HepG2 (cell line): ENCODE measurements around the gene CBFA2T2. TPM values are rescaled to one million over a fixed set of nuclear protein-coding genes. Genes with fewer than 3 reads are reported as not detected.

Experiments used
- GFI1 ChIP-seq: sonication (generic); formaldehyde crosslinking; IDR thresholded peaks from 2 replicates; pipeline ENCODE4 v1.5.0; 2020; ENCODE audit warnings: missing genetic modification reagents, mild to moderate bottlenecking, borderline replicate concordance
- PLRG1 ChIP-seq: fragments of 450-650 bp; conservative IDR thresholded peaks from 2 replicates; pipeline ENCODE4 v1.6.1; 2016
- SMARCE1 ChIP-seq: fragments of 450-650 bp; IDR thresholded peaks from 2 replicates; pipeline ENCODE4 v1.6.1; 2017; ENCODE audit warnings: borderline replicate concordance
- ZBTB7B ChIP-seq: sonication (generic); formaldehyde crosslinking; IDR thresholded peaks from 2 replicates; pipeline ENCODE4 v1.4.0; 2020; ENCODE audit warnings: missing genetic modification reagents
- ZNF33A ChIP-seq: sonication (generic); formaldehyde crosslinking; IDR thresholded peaks from 2 replicates; pipeline ENCODE4 v1.5.1; 2020; ENCODE audit warnings: missing genetic modification reagents, mild to moderate bottlenecking, moderate library complexity, borderline replicate concordance
- ZNF451 ChIP-seq: sonication (generic); formaldehyde crosslinking; IDR thresholded peaks from 2 replicates; pipeline ENCODE4 v1.5.0; 2020; ENCODE audit warnings: mild to moderate bottlenecking, missing genetic modification reagents
- ZNF572 ChIP-seq: sonication (generic); formaldehyde crosslinking; IDR thresholded peaks from 2 replicates; pipeline ENCODE4 v1.5.1; 2020; ENCODE audit warnings: mild to moderate bottlenecking, missing genetic modification reagents
- ZSCAN29 ChIP-seq: sonication (generic); formaldehyde crosslinking; conservative IDR thresholded peaks from 2 replicates; pipeline ENCODE4 v1.4.0; 2020; ENCODE audit warnings: mild to moderate bottlenecking, missing genetic modification reagents
- ZZZ3 ChIP-seq: sonication (generic); formaldehyde crosslinking; IDR thresholded peaks from 2 replicates; pipeline ENCODE4 v1.4.0; 2020; ENCODE audit warnings: missing genetic modification reagents, mild to moderate bottlenecking, borderline replicate concordance
- polyA plus RNA-seq, 8 experiments: library from polyadenylated mRNA; depleted of rRNA in 3 of 8; stranded (reverse) in 7 of 8; unstranded in 1 of 8; fragments of >200 nt; fragmentation: Illumina TruSeq in 4 of 8; extraction: Trizol in 4 of 8; gene quantifications; 2 replicates each; pipeline versions ENCODE4 v1.2.1 to v1.2.3, GENCODE V29; 2011 to 2016; ENCODE audit warnings: low read depth in 4 of 8, missing spikeins in 1 of 8, mixed read lengths in 1 of 8; ENCODE audit not compliant: insufficient read depth in 1 of 8
- total RNA-seq, 5 experiments: library from RNA; depleted of rRNA; stranded (reverse); fragments of >200 nt; fragmentation: Illumina TruSeq; extraction: Trizol; gene quantifications; 2 replicates each; pipeline ENCODE4 v1.2.3, GENCODE V29; 2016; ENCODE audit warnings: low read depth in 1 of 5
- TF ChIP-seq, protein P1 (sequence below): sonication (generic); formaldehyde crosslinking; IDR thresholded peaks from 2 replicates; pipeline ENCODE4 v1.8.1; 2023; ENCODE audit warnings: missing genetic modification reagents, inconsistent platforms, borderline replicate concordance
- TF ChIP-seq, protein P2 (sequence below): sonication (generic); formaldehyde crosslinking; IDR thresholded peaks from 2 replicates; pipeline ENCODE4 v1.5.0; 2020; ENCODE audit warnings: missing genetic modification reagents
- TF ChIP-seq, protein P3 (sequence below), 2 experiments: sonication (generic) in 1 of 2; formaldehyde crosslinking in 1 of 2; IDR thresholded peaks; 2 replicates each; pipeline versions ENCODE4 v1.4.0 to v1.6.1; 2018 to 2020; ENCODE audit warnings: missing genetic modification reagents in 2 of 2, borderline replicate concordance in 1 of 2, low read depth in 1 of 2, mild to moderate bottlenecking in 1 of 2, missing biosample characterization in 1 of 2
- TF ChIP-seq, protein P4 (sequence below): sonication (generic); formaldehyde crosslinking; IDR thresholded peaks from 2 replicates; pipeline ENCODE4 v1.4.0; 2020; ENCODE audit warnings: mild to moderate bottlenecking, missing genetic modification reagents

Gene CBFA2T2
- total and polyA plus RNA-seq, 2 of the 13 experiments (the other 11 are each of a cell fraction or from before 2014, with no cell fraction given): 6.3 to 21.2 TPM

DNA sequence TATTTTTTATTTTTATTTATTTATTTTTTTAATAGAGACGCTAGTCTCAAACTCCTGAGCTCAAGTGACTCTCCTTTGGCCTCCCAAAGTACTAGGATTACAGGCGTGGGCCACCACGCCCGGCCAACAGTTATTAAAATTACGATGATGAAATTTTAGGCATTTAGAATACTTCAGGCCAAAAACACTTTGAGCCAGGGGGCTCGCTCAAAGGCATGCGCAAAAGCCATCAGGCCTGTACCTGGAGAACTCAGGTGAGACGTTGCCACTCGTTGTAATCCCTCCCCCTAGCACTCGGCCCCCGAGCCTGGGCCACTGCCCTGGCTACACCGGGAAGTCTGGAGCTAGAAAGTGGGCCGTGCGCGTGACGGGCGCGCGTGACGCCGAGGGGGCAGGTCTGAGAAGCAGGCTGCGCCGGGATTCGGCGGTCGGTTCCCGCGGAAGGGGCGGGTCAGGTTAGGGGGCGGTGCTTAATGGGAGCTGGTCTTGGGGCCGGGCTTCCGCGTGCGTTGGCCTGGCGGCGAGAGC lies 337 bp upstream of the CBFA2T2 start (continued):
- TF ChIP-seq, protein P1, sequence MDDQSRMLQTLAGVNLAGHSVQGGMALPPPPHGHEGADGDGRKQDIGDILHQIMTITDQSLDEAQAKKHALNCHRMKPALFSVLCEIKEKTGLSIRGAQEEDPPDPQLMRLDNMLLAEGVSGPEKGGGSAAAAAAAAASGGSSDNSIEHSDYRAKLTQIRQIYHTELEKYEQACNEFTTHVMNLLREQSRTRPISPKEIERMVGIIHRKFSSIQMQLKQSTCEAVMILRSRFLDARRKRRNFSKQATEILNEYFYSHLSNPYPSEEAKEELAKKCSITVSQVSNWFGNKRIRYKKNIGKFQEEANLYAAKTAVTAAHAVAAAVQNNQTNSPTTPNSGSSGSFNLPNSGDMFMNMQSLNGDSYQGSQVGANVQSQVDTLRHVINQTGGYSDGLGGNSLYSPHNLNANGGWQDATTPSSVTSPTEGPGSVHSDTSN (CRISPR knock-in tag): no peak; the same call in 1 of the 2 replicates
- TF ChIP-seq, protein P2, sequence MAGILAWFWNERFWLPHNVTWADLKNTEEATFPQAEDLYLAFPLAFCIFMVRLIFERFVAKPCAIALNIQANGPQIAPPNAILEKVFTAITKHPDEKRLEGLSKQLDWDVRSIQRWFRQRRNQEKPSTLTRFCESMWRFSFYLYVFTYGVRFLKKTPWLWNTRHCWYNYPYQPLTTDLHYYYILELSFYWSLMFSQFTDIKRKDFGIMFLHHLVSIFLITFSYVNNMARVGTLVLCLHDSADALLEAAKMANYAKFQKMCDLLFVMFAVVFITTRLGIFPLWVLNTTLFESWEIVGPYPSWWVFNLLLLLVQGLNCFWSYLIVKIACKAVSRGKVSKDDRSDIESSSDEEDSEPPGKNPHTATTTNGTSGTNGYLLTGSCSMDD (CRISPR knock-in tag): no peak
- TF ChIP-seq ZNF451 (peak; percentile 76), ZSCAN29 (CRISPR knock-in tag) (no peak; the same call in 1 of the 2 replicates), SMARCE1 (no peak), ZZZ3 (CRISPR knock-in tag) (peak; percentile 82; the same call in 1 of the 2 replicates), ZBTB7B (CRISPR knock-in tag) (no peak; the same call in 1 of the 2 replicates), ZNF572 (CRISPR knock-in tag) (peak; percentile 95; the same call in 1 of the 2 replicates), ZNF33A (no peak), GFI1 (CRISPR knock-in tag) (no peak), PLRG1 (no peak)
- TF ChIP-seq, protein P3, sequence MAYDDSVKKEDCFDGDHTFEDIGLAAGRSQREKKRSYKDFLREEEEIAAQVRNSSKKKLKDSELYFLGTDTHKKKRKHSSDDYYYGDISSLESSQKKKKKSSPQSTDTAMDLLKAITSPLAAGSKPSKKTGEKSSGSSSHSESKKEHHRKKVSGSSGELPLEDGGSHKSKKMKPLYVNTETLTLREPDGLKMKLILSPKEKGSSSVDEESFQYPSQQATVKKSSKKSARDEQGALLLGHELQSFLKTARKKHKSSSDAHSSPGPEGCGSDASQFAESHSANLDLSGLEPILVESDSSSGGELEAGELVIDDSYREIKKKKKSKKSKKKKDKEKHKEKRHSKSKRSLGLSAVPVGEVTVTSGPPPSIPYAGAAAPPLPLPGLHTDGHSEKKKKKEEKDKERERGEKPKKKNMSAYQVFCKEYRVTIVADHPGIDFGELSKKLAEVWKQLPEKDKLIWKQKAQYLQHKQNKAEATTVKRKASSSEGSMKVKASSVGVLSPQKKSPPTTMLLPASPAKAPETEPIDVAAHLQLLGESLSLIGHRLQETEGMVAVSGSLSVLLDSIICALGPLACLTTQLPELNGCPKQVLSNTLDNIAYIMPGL (CRISPR knock-in tag; IDR thresholded peaks at IDR 0.05; ENCODE audit: borderline replicate concordance in 1 of 2, low read depth in 1 of 2): peak in 1 of 2 experiments; percentile 83; a peak in 3 of 4 replicates
- TF ChIP-seq, protein P4, sequence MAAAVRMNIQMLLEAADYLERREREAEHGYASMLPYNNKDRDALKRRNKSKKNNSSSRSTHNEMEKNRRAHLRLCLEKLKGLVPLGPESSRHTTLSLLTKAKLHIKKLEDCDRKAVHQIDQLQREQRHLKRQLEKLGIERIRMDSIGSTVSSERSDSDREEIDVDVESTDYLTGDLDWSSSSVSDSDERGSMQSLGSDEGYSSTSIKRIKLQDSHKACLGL (CRISPR knock-in tag): no peak; the same call in 1 of the 2 replicates
